ENCODE data around the gene HIC1.

DNA sequence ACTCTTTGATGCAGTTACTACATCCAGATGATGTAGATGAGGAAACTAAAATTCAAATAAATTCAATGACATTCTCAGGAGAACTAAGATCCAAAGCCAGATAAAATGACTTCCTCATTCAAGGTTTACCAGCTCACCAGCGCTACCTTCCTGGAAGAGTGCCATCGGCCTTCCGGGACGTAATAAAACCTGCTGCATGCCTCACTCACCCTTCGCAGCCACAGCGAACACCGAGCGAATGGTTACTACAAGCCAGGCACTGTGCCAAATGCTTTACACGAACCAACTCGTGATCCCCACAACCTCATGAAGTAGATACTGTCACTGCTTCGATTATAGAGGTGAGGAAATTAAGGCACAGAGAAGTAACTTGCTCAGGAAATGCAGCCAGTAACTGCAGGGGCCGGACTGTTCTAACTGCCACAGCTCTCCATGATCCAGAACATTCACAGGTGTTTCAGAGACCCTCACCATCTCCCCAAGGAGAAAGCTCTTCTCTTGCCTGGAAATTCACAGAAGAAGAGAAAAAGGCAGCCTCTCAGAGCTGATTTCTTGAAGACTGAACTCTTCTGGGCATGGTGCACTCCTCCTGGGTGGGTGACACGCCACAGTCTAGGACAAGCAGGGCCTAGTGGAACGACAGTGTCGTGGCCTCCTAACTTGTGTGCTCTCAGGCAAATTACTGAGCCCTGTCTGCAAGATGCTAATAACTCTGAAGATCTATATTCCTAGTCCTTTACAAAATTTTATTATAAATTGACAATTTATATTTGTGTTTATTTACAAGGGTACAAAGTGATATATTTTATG, 46.8 kb downstream of the HIC1 start:
- TF ChIP-seq CTCF (conservative IDR thresholded peaks at IDR 0.05 in 1 of 2, IDR thresholded peaks at IDR 0.05 in 1 of 2; ENCODE audit: extremely low read depth in 1 of 2, insufficient read depth in 1 of 2, low read depth in 1 of 2, low read length in 2 of 2) (no peak), EZH2 (IDR thresholded peaks at IDR 0.05; ENCODE audit: borderline replicate concordance, low read length) (no peak)
